Stimulated activated CD4-positive, alpha-beta T cell treated with anti-CD3 and anti-CD28 coated beads, Interleukin-4, amount 100 ng/mL, for 1 hour (primary cell): Measurements from ENCODE around the gene ALK.
"Not testable (repeated sequence)": the region's sequence is repeated elsewhere in the genome, so short reads cannot be mapped to it uniquely, and the experiment has no call there.

ENCODE experiments used
- DNase-seq: peaks from one replicate; pipeline ENCODE4 v3.0.0-alpha.2; 2020

Gene ALK

DNA sequence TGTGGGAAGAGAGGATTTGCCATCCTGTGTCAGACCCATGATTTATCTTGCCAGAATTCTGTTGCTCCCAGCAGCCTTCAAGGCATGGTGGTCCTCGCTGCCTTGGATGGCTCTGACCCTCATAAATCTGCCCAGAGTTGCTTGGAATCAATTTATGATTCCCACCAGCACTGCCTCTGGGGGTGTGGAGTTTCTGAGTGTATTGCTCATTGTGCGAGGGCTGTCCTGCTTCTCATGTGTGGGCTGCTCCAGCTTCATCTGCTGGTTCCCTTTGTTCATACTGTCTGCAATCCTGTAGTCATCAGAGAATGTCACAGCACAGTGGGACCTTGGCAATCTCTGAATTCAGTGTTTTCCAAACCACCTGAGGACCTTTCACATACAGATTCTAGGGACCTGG is 666.4 kb downstream of the ALK start:
- DNase-seq = no peak

DNA sequence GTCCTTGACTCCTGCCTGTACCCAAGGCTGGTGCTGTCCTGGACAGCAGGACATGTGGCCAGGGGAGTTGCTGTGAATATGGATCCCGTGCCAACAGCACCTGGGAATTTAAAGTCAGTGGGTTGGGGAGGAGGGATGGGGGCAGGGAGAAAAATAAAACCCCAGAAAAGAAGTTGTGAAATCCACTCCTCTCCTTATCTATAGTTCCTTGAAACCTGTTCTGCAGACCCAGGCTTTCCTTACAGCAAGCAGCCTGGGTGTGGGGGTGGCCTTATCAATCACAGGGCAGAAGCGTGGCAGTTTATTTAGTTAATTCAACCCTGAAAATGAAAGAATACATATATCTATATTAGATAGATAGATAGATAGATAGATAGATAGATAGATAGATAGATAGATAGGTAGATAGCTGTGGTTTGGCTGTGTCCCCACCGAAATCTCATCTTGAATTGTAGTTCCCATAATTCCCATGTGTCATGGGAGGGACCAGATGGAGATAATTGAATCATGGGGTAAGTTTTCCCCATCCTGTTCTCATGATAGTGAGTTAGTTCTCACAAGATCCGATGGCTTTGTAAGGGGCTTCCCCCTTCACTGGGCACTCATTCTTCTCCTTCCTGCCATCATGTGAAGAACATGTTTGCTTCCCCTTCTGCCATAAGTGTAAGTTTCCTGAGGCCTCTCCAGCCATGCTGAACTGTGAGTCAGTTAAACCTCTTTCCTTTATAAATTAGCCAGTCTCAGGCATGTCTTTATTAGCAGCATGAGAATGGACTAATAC is 667.7 kb downstream of the ALK start:
- not testable (repeated sequence) for DNase-seq

DNA sequence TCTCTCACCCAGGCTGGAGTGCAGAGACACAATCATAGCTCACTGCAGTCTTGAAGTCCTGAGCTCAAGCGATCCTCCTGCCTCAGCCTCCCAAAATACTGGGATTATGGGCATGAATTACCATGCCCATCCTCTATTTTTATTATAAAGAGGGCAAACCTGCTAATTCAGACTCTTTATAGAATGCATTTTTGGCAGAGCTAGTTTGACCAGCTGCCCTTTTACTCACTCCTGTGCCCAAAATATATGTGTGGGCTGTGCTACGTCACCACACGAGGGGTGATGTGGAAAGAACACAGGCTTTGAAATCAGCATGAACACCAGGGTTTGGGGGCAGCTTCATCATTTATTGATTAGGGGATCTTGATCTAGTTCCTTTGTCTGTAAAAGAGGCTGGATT is 668.4 kb downstream of the ALK start:
- no peak for DNase-seq

DNA sequence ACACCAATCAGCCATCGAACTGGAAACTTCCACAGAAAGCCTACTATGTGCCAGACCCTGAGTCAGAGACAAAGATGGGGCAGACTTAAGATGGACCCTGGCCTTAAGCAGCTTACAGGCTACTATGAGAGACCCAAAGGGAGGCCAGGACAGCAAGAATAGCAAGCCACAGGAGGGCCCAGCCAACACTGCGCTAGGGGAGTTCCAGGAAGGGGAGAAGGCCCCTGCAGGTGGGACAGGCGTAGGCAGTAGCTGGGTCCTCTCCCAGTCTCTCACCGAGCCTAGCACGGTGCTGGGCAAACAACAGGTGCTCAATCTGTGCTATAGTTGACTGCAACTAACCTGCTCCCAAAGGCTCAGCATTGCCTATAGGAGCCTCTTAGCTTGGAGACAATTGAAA is 670.0 kb downstream of the ALK start:
- no peak for DNase-seq

DNA sequence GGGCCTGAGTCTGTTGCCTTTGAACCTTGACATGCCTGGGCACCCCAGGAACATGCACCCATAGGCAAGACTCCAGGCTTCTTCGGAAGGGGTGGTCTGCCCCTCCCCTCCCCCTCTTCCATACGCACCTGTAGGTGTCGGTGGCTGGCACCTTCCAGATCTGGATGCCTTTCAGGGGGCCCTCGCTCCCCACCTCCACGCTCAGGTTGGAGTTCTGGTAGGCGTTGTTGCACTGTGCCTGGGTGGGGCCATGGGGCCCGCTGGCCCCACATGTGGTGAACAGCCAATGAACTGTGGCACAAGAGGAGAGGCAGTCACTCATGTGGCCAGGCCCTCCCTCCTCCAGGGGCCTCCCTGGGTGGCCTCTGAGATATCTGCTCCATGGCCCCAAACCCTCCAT is 670.4 kb downstream of the ALK start:
- no peak for DNase-seq

DNA sequence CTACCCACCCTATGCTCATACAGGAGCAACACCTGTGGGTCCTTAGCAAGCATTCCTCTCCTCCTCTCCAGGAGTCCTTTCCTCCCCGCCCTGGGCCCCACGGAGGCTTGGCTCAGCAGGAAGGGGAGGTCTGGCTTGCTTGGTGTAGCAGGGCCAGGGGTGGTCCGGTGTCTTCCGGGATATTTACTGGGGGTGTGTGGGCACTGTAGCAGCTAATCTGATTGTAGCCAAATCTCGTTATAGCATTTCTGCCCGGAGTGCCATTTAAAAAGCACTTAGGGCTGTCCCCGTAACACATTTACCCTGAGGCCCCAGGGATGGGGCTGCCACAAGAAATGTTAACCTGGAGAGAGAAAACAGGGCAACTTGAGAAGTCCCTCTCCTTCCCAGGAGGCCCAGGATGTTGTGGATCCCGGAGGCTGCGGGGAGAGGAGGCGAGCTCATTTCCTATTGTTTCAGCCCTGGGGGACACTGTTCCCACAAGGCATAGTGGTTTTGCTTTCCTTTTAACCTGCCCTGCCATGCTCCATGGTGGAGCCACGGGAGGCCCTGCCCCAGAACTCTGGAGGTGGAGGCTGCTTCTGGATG is 671.6 kb downstream of the ALK start:
- no peak for DNase-seq

DNA sequence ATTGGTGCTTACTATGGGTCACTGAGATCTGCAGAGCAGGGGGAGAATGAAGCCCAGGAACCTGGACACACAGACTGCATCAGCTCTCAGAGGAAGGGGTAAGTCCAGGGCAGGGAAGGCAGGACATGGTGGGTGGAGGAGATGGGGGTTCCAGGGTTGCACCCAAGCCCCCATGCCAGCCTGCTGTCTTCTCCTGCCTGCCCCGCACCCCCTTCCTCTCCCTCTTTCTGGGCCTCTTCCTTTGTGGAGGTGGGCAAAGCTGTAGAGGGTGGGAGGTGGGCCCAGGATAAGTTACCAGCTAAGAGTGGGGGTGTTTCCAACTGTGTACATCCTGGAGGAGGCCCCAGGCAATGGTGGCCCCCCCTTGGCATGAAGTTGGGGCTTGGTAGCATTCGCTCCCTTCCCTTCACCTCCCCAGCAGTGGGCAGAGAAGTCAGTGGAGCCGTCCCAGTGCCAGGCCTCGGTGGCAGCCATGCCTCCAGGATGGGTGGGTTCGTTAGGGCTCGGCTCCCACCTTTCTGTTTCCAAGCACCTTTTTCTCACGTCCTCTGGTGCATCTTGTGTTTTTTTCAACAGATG is 674.0 kb downstream of the ALK start:
- DNase-seq = no peak

DNA sequence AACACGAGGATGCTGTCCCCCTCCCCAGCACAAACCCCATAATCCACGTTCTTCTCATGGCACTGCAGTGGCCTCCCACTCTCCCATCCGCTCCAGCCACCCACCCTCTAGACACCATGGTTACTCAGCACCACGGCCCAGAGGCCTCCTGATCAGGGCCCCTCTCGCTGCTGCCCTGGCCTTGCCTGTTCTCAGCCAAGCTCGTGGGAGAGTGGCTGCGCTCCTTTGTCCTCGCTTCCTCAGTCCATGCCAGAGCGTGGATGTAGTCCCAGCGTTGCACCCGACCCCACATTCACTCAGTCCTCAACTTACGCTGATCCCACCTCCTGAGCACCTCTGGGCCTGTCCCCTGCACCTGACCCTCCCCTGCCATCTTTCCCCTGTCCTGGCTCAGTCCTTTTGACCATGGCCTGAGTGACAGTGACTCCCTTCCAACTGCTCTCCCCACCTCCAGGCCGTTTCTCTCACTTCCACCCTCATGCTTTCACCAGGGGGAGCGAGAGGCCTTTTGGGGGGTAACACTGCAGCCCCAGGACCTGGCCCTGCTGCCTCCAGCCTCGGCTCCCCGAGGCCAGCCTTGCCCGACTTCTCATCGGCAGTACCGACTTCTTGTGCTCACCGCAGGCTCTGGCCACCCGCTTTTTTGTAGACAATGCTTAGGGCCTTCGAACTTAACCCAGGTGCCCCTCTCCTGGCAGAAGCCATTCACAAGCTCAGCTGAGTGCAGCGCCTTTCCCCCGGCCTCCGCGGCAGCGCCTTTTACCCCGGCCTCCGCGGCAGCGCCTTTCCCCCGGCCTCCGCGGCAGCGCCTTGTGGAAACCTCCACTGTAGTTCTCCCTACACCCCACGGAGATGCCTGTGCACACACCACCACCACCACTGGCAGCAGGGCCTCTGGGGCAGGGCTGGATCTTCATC is 674.7 kb downstream of the ALK start:
- no peak for DNase-seq

DNA sequence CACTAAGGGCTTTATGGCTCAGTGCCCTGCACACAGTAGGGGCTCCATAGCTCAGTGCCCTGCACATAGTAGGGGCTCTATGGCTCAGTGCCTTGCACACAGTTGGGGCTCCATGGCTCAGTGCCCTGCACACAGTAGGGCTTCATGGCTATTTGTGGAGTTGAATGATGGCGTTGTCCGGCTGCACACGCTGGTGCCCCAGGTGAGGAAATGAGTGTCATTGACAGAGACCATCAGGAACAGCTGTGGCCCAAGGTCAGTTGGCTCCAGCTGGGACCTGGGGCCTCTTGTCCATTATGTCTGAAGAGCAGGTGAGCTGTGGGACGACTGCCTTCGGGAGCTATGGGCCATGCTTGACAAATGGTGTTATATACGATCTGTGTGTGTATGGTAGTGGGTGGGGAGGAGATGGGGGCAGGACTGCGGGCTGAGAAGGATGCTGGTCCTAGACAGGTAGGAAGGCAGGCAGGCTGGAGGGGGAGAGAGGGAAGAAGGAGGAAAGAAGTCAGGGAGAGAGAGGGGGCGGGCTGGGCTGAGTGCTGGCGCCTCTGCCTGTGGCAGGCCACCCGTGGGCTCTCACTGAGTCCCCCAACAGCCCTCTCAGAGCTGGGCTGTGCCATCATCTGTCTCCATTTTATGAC is 675.5 kb downstream of the ALK start:
- DNase-seq = no peak

DNA sequence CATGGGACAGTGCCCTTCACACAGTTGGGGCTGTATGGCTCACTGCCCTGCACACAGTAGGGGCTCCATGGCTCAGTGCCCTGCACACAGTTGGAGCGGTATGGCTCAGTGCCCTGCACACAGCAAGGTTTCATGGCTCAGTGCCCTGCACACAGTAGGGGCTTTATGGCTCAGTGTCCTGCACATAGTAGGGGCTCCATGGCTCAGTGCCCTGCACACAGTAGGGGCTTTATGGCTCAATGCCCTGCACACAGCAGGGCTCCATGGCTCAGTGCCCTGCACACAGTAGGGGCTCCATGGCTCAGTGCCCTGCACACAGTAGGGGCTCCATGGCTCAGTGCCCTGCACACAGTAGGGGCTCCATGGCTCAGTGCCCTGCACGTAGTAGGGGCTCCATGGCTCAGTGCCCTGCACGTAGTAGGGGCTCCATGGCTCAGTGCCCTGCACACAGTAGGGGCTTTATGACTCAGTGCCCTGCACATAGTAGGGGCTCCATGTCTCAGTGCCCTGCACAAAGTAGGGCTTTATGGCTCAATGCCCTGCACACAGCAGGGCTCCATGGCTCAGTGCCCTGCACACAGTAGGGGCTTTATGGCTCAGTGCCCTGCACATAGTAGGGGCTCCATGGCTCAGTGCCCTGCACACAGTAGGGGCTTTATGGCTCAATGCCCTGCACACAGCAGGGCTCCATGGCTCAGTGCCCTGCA is 676.2 kb downstream of the ALK start:
- DNase-seq = not testable (repeated sequence)

DNA sequence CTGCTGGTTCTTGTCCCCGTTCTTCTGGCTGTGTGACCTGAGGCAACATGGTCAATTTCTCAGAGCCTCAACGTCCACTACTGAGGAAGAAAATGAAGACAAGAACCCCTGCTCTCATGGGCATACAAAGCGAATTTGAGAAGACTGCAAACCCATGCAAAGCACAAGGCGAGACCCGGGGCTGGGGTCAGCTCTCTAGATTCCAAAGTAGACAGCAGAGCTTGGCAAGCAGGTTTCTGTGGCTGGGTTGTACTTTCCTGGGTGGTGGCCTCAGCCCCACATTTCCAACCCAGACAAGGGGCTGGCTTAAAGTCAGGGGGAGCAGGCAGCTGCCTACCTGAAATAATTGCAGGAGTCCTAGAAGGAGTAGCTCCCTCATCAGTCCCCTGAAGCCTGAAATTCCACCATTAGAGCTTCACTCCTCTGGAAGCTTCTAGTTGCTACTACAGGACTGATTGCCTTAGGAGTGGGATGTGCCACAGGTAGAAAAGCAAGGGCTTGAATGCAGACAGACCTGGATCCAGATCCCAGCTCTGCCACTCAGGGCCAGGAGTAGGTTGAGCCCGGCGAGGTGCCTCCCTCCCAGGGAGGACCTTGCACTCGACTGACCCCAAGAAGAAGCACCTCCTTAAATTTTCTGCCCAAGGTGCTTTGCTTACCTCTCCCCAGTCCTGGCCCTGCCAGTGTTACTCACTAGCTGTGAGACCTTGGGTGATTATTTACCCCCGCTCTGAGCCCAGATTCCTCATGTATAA is 678.6 kb downstream of the ALK start:
- DNase-seq = no peak

DNA sequence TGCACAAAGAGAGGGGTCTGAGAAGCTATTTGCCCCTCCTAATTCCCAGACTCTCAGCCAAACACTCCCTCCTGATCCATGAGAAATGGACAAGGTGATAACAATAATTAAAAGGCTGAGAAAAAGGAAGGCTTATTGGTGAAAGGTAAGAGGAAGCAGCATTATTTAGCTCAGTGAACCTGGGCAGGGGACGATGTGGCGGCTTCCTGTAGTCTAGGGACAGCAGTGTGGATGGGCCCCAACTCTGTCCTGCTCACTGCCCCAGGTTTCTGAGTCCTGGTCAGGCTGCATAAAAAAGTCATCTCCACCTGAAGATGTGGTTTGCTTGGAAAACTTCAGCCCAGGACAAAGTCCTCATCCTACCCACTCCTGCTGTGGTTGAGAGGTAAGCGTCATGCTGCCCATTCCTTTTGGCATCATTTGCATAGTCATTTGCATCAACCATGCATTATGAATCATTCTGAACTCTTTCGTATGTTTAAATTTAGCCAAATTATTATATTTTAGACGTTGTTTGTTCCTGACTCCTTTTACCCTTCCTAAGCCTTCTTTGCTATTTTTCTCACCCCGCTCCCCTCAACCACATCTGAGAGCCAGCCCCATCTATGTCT is 679.3 kb downstream of the ALK start:
- no peak for DNase-seq

DNA sequence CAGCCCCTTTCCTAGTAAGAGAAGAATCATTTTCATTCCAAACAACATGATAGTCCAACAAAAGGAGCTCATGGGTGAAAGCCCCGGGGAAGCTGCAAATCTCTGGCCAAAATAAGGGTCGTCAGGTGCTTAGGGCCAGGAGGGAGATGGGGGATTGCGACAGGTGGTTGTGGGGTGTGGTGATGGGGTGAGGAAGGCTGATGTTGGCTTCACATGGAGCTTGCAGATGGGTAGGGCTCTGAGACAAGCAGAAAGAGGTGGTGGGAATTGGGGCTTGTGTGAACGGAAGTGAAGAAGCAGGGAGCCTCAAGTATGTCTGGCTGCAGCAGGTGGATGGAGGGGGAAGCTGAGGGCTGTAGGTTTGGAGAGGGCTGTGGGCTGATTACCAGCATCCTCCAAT is 680.0 kb downstream of the ALK start:
- DNase-seq = no peak

DNA sequence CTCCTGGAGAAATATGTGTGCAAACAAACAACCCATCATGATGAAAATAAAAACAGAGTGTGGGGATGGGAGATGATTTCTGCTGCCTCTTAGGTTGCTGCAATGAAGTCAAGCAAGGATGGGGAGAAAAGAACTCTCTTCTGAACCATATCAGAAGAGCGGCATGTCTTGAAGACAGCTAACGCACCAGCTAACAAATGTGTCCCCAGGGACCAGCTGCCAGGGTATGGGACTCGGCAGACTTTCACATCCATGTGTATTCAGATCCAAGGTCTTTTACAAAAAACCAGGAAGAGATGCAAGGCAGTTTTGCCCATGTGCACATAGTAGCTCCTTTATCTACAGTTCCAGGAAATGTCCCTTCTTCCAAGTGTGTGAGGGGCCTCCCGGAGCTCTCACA is 680.8 kb downstream of the ALK start:
- no peak for DNase-seq

DNA sequence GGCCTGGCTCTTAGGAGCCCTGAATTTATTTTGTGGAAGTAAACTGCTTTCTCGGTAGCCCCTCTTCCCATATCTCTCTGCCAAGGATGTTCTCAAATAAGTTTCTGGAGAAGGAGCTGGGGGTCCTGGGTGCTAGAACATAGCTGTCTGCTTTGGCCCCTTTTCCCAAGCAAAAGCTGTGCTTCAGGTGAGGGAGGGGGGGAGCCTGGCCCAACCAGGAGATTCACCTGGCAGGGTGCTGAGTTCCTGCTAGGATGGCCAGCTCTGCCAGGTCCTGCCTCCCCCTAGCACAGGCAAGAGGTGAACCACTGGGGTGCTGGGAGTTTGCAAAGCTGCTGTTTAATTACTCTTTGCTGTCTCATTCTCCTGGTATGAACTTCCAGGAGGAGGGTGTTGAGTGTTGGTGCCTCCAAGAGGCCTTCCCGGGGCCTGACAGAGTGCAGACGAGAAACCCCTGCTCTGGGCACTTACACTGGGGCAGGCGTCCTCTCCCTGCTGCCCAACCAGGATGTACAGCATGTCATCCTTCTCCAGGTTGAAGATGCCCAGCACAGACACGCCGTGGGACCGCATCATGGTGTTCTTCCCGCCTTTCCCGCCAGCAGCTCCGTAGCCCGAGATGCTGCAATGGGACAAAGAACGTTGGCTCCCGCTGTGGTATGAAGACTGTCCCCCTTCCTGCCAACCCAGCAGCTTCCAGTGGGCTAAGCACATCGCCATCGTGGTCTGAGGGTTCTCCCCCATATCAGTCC is 682.0 kb downstream of the ALK start:
- no peak for DNase-seq

DNA sequence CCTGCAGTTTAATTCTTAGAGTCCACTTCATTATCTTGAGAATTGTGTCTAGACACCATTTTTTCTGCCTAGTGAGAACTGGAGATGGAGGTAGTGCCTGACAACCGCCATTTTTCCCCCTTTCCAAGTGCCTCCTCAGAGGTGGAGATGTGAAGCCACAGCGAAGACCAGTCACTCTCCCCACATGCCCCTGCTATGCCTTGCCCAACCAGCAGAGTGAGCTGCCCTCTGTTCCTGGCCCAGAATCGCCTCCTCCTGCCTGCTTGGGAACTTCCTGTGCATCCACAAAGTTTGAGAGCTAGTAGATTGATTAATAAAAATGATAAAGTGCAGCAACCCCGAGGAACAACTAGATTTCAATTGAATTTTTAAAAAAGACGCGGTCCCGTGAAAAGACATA is 682.9 kb downstream of the ALK start:
- DNase-seq = no peak

DNA sequence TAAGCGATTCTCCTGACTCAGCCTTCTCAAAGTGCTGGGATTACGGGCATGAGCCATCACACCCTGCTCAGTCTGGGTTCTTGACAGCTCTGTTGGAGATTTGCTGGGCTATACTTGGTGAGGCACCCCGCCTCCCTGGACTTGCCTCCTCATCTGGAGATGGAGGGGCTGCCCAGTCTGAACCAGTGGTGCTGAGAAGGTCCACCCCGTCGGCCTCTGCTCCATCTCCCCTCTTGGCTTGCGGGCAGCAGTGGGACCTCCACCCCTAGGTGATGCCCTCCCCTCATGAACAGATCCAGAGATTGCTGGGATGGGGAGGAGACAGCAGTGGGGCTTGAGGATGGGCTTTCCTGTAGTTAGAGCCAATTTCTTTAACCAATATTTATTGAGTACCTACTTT is 685.3 kb downstream of the ALK start:
- no peak for DNase-seq

DNA sequence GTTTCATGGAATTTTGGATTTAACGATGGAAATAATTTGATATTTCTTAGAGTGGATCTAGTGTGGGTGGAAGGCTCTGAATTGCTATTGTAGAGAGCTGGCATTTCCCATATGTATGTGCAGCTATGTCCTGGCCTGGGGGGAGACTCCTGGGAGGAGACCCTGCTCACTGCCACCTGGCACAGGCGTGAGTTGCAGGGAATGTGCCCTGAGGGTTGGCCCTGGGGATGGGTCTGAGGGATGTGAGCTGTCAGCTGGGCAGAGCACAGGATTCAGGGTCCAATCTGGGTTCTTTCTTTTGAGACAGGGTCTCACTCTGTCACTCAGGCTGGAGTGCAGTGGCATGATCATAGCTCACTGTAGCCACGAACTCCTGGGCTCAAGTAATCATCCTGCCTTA is 686.0 kb downstream of the ALK start:
- no peak for DNase-seq

DNA sequence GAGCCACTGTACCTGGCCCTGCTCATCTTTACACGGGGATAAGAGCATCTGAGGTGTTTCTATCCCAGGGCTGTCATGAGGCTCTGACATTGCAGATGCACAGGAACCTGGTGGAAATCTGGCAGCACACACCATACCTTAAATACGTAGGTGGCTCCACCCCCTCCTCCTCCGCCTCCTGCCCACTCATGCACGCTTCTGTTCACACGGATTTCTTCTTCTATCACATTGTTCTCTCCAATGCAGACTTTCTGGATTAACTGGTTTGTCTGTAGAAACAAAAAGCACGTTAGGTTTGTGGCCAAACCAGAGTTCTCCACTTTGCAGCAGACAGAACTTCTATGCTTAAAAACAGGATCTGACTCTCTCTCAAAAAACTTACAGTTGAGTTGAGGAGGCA is 688.0 kb downstream of the ALK start:
- DNase-seq = no peak

DNA sequence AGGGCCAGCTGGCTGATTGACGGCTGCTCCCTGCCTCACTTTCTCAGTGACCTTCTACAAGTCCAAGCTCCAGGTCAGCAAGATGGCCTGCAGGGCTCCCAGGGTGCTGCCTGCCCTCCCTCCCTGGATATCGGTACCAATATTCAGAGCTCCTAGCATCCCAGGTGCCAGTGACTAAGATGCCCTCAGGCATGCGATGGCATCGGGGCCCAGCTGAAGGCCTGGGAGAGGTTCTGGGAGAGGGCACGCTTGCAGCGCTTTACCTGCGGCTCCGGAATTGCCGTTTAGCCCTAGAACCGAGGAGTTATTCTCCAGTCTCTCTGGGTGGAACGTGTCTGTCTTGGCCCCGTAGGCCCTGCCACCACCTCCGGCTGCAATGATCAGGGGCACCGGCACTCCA is 689.3 kb downstream of the ALK start:
- DNase-seq = no peak
